GM19395 (cell line): ENCODE data around the gene IRF7.

Experiments used
- ATAC-seq: cut with Tn5 transposase; IDR thresholded peaks from one replicate; pipeline ENCODE4 v1.9.1; 2021; ENCODE audit warnings: mild to moderate bottlenecking, moderate library complexity; ENCODE audit not compliant: unreplicated experiment

Gene IRF7

GRCh38 chr11:621838-622237 is 6.1 kb upstream of the IRF7 start:
- ATAC-seq, result no peak

- no peak for ATAC-seq
These were observed 5.4 kb upstream of the IRF7 start for GRCh38 chr11:620935-621814.

- no peak for ATAC-seq
These were observed 4.5 kb upstream of the IRF7 start for GRCh38 chr11:620201-620600.

GRCh38 chr11:619628-620050 is 3.9 kb upstream of the IRF7 start:
- ATAC-seq, result no peak

GRCh38 chr11:618856-619627 is 3.3 kb upstream of the IRF7 start:
- no peak for ATAC-seq

- no peak for ATAC-seq
These were observed 2.3 kb upstream of the IRF7 start for GRCh38 chr11:617912-618682.

GRCh38 chr11:617199-617911 is 1.6 kb upstream of the IRF7 start:
- ATAC-seq, result no peak

- no peak for ATAC-seq
These were observed 809 bp upstream of the IRF7 start for GRCh38 chr11:616320-617198.

GRCh38 chr11:614623-615503 is 887 bp downstream of the IRF7 start:
- peak; percentile 0 for ATAC-seq

- no peak for ATAC-seq
These were observed 1.6 kb downstream of the IRF7 start for GRCh38 chr11:614021-614622.

- ATAC-seq, result no peak
These were observed 2.3 kb downstream of the IRF7 start for GRCh38 chr11:613369-613968.

- ATAC-seq, result no peak
These were observed 2.8 kb downstream of the IRF7 start for GRCh38 chr11:612961-613300.

- no peak for ATAC-seq
These were observed 3.4 kb downstream of the IRF7 start for GRCh38 chr11:612201-612960.

- ATAC-seq, result no peak
These were observed 4.5 kb downstream of the IRF7 start for GRCh38 chr11:611001-611996.

- no peak for ATAC-seq
These were observed 5.5 kb downstream of the IRF7 start for GRCh38 chr11:610146-610801.
